Nephron progenitor cell (in vitro differentiated cells): Measurements from ENCODE around the gene GNAL.
"Not testable (repeated sequence)": the region's sequence is repeated elsewhere in the genome, so short reads cannot be mapped to it uniquely, and the experiment has no call there.

Experiments
- DNase-seq: peaks from one replicate; pipeline ENCODE4 v3.0.0; 2021
- H3K27ac Mint-ChIP-seq: 2 replicates; pipeline ENCODE4 v1.8.0; 2021; ENCODE audit warnings: mild to moderate bottlenecking, moderate library complexity, mixed read lengths
- H3K27me3 Mint-ChIP-seq: 2 replicates; pipeline ENCODE4 v1.8.0; 2021; ENCODE audit warnings: mild to moderate bottlenecking, low read depth, mixed read lengths; ENCODE audit not compliant: poor library complexity
- H3K36me3 Mint-ChIP-seq: 2 replicates; pipeline ENCODE4 v1.8.0; 2021; ENCODE audit warnings: low read depth, mixed read lengths
- H3K4me1 Mint-ChIP-seq: 2 replicates; pipeline ENCODE4 v1.8.0; 2021; ENCODE audit warnings: mixed read lengths
- H3K4me3 Mint-ChIP-seq: 2 replicates; pipeline ENCODE4 v1.8.0; 2021; ENCODE audit warnings: mild to moderate bottlenecking, moderate library complexity, mixed read lengths
- H3K9me3 Mint-ChIP-seq: 2 replicates; pipeline ENCODE4 v1.8.0; 2021; ENCODE audit warnings: mild to moderate bottlenecking, moderate library complexity, mixed read lengths
- TF ChIP-seq, protein P1 (sequence below): fragments of 200-600 bp; sonication (generic); IDR thresholded peaks from 2 replicates; pipeline ENCODE4 v1.5.0; 2021; ENCODE audit warnings: antibody characterized with exemption

The GNAL gene

GRCh38 chr18:11688972-11689668 is at the start of gene GNAL:
Gene GNAL, plus strand, starts transcription at chr18:11689264. Its CDS starts 300 bp downstream, at chr18:11689564.
- Mint-ChIP-seq H3K27ac (peak within 1 kb of the TSS; percentile 94), H3K36me3 (peaks cover 2% of the 10 kb centered on the region)

GRCh38 chr18:11647310-11647709 is 41.8 kb upstream of the GNAL start:
- not testable (repeated sequence) for H3K36me3 Mint-ChIP-seq, H3K27ac Mint-ChIP-seq, H3K4me3 Mint-ChIP-seq, DNase-seq
- Mint-ChIP-seq H3K4me1 (peaks cover 18% of the 10 kb centered on the region), H3K27me3 (peaks cover 15% of the 10 kb centered on the region), H3K9me3 (peaks cover 22% of the 10 kb centered on the region)

More at GRCh38 chr18:11688972-11689668, at the start of gene GNAL:
- TF ChIP-seq, protein P1, sequence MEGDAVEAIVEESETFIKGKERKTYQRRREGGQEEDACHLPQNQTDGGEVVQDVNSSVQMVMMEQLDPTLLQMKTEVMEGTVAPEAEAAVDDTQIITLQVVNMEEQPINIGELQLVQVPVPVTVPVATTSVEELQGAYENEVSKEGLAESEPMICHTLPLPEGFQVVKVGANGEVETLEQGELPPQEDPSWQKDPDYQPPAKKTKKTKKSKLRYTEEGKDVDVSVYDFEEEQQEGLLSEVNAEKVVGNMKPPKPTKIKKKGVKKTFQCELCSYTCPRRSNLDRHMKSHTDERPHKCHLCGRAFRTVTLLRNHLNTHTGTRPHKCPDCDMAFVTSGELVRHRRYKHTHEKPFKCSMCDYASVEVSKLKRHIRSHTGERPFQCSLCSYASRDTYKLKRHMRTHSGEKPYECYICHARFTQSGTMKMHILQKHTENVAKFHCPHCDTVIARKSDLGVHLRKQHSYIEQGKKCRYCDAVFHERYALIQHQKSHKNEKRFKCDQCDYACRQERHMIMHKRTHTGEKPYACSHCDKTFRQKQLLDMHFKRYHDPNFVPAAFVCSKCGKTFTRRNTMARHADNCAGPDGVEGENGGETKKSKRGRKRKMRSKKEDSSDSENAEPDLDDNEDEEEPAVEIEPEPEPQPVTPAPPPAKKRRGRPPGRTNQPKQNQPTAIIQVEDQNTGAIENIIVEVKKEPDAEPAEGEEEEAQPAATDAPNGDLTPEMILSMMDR = no peak
- Mint-ChIP-seq H3K4me3 (peak within 1 kb of the TSS; percentile 90), H3K27me3 (peaks cover 15% of the 10 kb centered on the region), H3K9me3 (peaks cover 13% of the 10 kb centered on the region), H3K4me1 (peaks cover 18% of the 10 kb centered on the region)
- DNase-seq = peak; percentile 85

GRCh38 chr18:11647804-11648203 is 41.3 kb upstream of the GNAL start:
- H3K27me3 Mint-ChIP-seq = peaks cover 15% of the 10 kb centered on the region
- not testable (repeated sequence) for H3K27ac Mint-ChIP-seq, H3K36me3 Mint-ChIP-seq, H3K4me3 Mint-ChIP-seq, DNase-seq
- H3K4me1 Mint-ChIP-seq = peaks cover 18% of the 10 kb centered on the region
- peaks cover 22% of the 10 kb centered on the region for H3K9me3 Mint-ChIP-seq

- no peak overlapping the region for H3K4me3 Mint-ChIP-seq
Observed at GRCh38 chr18:11649839-11650238, 39.2 kb upstream of the GNAL start.

GRCh38 chr18:11651899-11652298 is 37.2 kb upstream of the GNAL start:
- H3K36me3 Mint-ChIP-seq = no peaks in the 10 kb centered on the region
- no peak overlapping the region for H3K27ac Mint-ChIP-seq
- DNase-seq = no peak
- peaks cover 35% of the 10 kb centered on the region for H3K4me1 Mint-ChIP-seq
- H3K4me3 Mint-ChIP-seq = no peak overlapping the region
- peaks cover 22% of the 10 kb centered on the region for H3K9me3 Mint-ChIP-seq
- peaks cover 41% of the 10 kb centered on the region for H3K27me3 Mint-ChIP-seq
- TF ChIP-seq, protein P1 = no peak

More at GRCh38 chr18:11649839-11650238, 39.2 kb upstream of the GNAL start:
- peaks cover 23% of the 10 kb centered on the region for H3K4me1 Mint-ChIP-seq
- no peaks in the 10 kb centered on the region for H3K36me3 Mint-ChIP-seq
- H3K27ac Mint-ChIP-seq = no peak overlapping the region
- H3K9me3 Mint-ChIP-seq = peaks cover 22% of the 10 kb centered on the region
- TF ChIP-seq, protein P1 = no peak
- no peak for DNase-seq
- H3K27me3 Mint-ChIP-seq = peaks cover 34% of the 10 kb centered on the region

DNA sequence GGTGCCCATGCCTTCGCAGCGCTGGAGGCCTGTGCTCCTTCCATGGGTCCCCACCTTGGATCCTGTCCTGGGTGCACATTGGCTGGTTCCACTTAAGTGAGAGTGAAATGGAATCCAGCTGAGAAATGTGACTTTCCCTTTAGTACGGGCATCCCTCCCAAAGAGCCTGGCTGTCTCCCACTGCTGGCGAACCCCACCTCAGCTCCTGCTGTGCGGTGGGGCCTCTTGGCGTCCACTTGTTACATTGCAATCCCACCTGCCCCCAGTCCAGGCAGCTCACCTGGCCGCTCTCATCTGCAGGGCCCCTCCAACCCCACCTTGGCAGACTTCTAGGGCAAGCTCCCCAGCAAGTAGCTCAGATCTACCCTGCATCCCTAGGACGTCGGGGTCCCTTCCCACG is 35.5 kb upstream of the GNAL start:
- TF ChIP-seq, protein P1 = no peak
- Mint-ChIP-seq H3K36me3 (no peaks in the 10 kb centered on the region), H3K4me1 (peaks cover 47% of the 10 kb centered on the region), H3K27me3 (peaks cover 46% of the 10 kb centered on the region), H3K27ac (no peak overlapping the region), H3K4me3 (no peak overlapping the region), H3K9me3 (peaks cover 16% of the 10 kb centered on the region)
- DNase-seq = no peak
